ENCODE measurements around the gene MAST3. TPM values are rescaled to one million over a fixed set of nuclear protein-coding genes. Genes with fewer than 3 reads are reported as not detected.

The MAST3 gene
- polyA plus RNA-seq, 1 donor from 2014 or later: 2.3 TPM

DNA sequence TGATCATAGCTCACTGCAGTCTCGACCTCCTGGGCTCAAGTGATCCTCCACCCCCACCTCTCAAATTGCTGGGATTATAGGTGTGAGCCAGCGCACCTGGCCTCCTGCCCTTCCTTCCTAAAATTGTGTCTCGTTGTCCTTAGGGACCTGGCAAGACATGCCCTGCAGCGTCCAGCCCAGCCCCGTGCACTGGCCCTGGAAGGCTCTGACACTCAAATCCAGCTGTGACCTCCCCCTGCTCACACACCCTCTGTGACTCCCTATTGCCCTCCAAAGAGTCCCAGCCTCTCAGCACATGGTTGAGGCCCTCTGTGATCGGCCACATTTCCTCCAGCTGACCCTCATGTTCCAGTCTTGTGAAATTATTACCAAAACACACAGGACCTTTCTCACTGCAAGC, 100.4 kb downstream of the MAST3 start:
- Histone ChIP-seq H3K27ac (ENCODE audit: low read length) (no peak overlapping the region), H3K4me2 (ENCODE audit: low read length) (no peak overlapping the region), H3K9me3 (ENCODE audit: low read length) (no peaks in the 10 kb centered on the region), H3K36me3 (ENCODE audit: insufficient read depth, low read length) (no peaks in the 10 kb centered on the region), H4K20me1 (ENCODE audit: insufficient read depth) (no peaks in the 10 kb centered on the region), H3K9ac (ENCODE audit: low read length) (no peak overlapping the region), H3K79me2 (replicated peaks; ENCODE audit: insufficient read depth, low read length) (peaks cover 12% of the 10 kb centered on the region), H3F3A (ENCODE audit: insufficient read depth, low read length, poor library complexity, severe bottlenecking) (no peaks in the 10 kb centered on the region), H3K9me2 (ENCODE audit: insufficient read depth, low read length) (no peaks in the 10 kb centered on the region), H3K4me3 (ENCODE audit: low read length) (no peak overlapping the region), H2AFZ (ENCODE audit: low read depth, low read length) (no peak overlapping the region), H3K27me3 (ENCODE audit: insufficient read depth, low read depth, low read length) (no peaks in the 10 kb centered on the region)
- no peak for TF ChIP-seq CTCF (IDR thresholded peaks at IDR 0.05; ENCODE audit: poor library complexity, severe bottlenecking)
- no peak for TF ChIP-seq SMC3 (conservative IDR thresholded peaks at IDR 0.05; ENCODE audit: poor library complexity)
- no peak for TF ChIP-seq EZH2 (IDR thresholded peaks at IDR 0.05; ENCODE audit: borderline replicate concordance, insufficient read depth, low read length, poor library complexity, severe bottlenecking)
- TF ChIP-seq, protein P1, sequence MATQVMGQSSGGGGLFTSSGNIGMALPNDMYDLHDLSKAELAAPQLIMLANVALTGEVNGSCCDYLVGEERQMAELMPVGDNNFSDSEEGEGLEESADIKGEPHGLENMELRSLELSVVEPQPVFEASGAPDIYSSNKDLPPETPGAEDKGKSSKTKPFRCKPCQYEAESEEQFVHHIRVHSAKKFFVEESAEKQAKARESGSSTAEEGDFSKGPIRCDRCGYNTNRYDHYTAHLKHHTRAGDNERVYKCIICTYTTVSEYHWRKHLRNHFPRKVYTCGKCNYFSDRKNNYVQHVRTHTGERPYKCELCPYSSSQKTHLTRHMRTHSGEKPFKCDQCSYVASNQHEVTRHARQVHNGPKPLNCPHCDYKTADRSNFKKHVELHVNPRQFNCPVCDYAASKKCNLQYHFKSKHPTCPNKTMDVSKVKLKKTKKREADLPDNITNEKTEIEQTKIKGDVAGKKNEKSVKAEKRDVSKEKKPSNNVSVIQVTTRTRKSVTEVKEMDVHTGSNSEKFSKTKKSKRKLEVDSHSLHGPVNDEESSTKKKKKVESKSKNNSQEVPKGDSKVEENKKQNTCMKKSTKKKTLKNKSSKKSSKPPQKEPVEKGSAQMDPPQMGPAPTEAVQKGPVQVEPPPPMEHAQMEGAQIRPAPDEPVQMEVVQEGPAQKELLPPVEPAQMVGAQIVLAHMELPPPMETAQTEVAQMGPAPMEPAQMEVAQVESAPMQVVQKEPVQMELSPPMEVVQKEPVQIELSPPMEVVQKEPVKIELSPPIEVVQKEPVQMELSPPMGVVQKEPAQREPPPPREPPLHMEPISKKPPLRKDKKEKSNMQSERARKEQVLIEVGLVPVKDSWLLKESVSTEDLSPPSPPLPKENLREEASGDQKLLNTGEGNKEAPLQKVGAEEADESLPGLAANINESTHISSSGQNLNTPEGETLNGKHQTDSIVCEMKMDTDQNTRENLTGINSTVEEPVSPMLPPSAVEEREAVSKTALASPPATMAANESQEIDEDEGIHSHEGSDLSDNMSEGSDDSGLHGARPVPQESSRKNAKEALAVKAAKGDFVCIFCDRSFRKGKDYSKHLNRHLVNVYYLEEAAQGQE (IDR thresholded peaks at IDR 0.05; ENCODE audit: borderline replicate concordance): no peak
- TF ChIP-seq MXI1 (conservative IDR thresholded peaks at IDR 0.05; ENCODE audit: poor library complexity, severe bottlenecking): no peak
- no peak for TF ChIP-seq POLR2AphosphoS5 (IDR thresholded peaks at IDR 0.05)
- TF ChIP-seq TAF1 (IDR thresholded peaks at IDR 0.05; ENCODE audit: low read depth): no peak
- no peak for TF ChIP-seq RAD21 (conservative IDR thresholded peaks at IDR 0.05)
- TF ChIP-seq EP300 (conservative IDR thresholded peaks at IDR 0.05; ENCODE audit: poor library complexity, severe bottlenecking): no peak

DNA sequence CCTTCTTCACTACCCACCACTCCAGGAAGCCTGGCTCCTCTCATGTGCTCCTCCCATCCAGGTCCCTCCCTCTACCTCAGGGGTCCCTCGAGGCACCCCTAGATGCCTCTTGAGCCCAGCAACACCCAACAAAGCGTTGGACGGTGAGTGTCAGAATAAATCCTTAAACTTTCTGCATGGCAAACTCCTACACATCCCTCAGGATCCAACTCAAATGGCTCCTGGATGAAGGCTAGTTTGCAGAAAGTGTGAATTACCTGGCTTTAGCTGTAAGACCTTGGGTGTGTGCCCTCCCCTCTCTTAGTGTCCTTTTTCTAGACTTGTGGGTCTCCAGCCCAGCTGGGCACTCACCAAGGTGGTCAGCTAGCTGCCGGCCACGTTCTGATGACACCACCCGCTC, 100.8 kb downstream of the MAST3 start:
- Histone ChIP-seq H3K27me3 (ENCODE audit: insufficient read depth, low read depth, low read length) (no peaks in the 10 kb centered on the region), H4K20me1 (ENCODE audit: insufficient read depth) (no peaks in the 10 kb centered on the region), H3K9me3 (ENCODE audit: low read length) (no peaks in the 10 kb centered on the region), H3K79me2 (replicated peaks; ENCODE audit: insufficient read depth, low read length) (peaks cover 16% of the 10 kb centered on the region), H3K36me3 (ENCODE audit: insufficient read depth, low read length) (no peaks in the 10 kb centered on the region), H3K9me2 (ENCODE audit: insufficient read depth, low read length) (no peaks in the 10 kb centered on the region), H3K27ac (ENCODE audit: low read length) (no peak overlapping the region), H3F3A (ENCODE audit: insufficient read depth, low read length, poor library complexity, severe bottlenecking) (no peaks in the 10 kb centered on the region), H3K4me2 (ENCODE audit: low read length) (no peak overlapping the region), H3K9ac (ENCODE audit: low read length) (no peak overlapping the region), H2AFZ (ENCODE audit: low read depth, low read length) (no peak overlapping the region), H3K4me3 (ENCODE audit: low read length) (no peak overlapping the region)
- TF ChIP-seq EZH2 (IDR thresholded peaks at IDR 0.05; ENCODE audit: borderline replicate concordance, insufficient read depth, low read length, poor library complexity, severe bottlenecking) (no peak), TAF1 (IDR thresholded peaks at IDR 0.05; ENCODE audit: low read depth) (no peak), RAD21 (conservative IDR thresholded peaks at IDR 0.05) (no peak), EP300 (conservative IDR thresholded peaks at IDR 0.05; ENCODE audit: poor library complexity, severe bottlenecking) (no peak)

Small RNA genes within 50 kb of the gene (small RNA-seq; reads per million reads assigned to genes)
- 0 reads per million in 3 experiments for gene IFI30

Other genes with a start within 250 kb of the MAST3 start
- gene JAK3, start 249.8 kb upstream of the MAST3 start, polyA plus RNA-seq: 0.04 and 0.11 TPM in 2 replicates
- gene RPL18A, start 237.9 kb upstream of the MAST3 start, polyA plus RNA-seq: 668 and 681 TPM in 2 replicates
- not detected in 2 replicates for gene SLC5A5, start 225.8 kb upstream of the MAST3 start, polyA plus RNA-seq
- 30.4 and 31.0 TPM in 2 replicates for gene CCDC124, start 164.8 kb upstream of the MAST3 start, polyA plus RNA-seq
- 9.9 and 13.8 TPM in 2 replicates for gene KCNN1, start 130.7 kb upstream of the MAST3 start, polyA plus RNA-seq
- 0.10 and 3.6 TPM in 2 replicates for gene ARRDC2, start 89.6 kb upstream of the MAST3 start, polyA plus RNA-seq
- gene IL12RB1, start 10.8 kb upstream of the MAST3 start, polyA plus RNA-seq: not detected in 2 replicates
- gene PIK3R2, start 55.4 kb downstream of the MAST3 start, polyA plus RNA-seq: 14.8 and 19.1 TPM in 2 replicates
- gene IFI30, start 76.0 kb downstream of the MAST3 start, polyA plus RNA-seq: 0.82 TPM in 1 of 2 replicates, not detected in the other
- 17.7 and 23.8 TPM in 2 replicates for gene MPV17L2, start 95.4 kb downstream of the MAST3 start, polyA plus RNA-seq
- 32.3 and 49.4 TPM in 2 replicates for gene RAB3A, start 106.3 kb downstream of the MAST3 start, polyA plus RNA-seq
- gene PDE4C, start 128.7 kb downstream of the MAST3 start, polyA plus RNA-seq: 1.6 and 2.6 TPM in 2 replicates
- 2.5 and 3.7 TPM in 2 replicates for gene IQCN, start 176.7 kb downstream of the MAST3 start, polyA plus RNA-seq
- gene JUND, start 183.8 kb downstream of the MAST3 start, polyA plus RNA-seq: 94.9 and 134 TPM in 2 replicates
- gene LSM4, start 225.3 kb downstream of the MAST3 start, polyA plus RNA-seq: 382 and 410 TPM in 2 replicates
- 5.9 and 10.9 TPM in 2 replicates for gene PGPEP1, start 242.8 kb downstream of the MAST3 start, polyA plus RNA-seq